HepG2 (cell line): ENCODE data around the gene PATL2. TPM values are rescaled to one million over a fixed set of nuclear protein-coding genes. Genes with fewer than 3 reads are reported as not detected.

Source experiments
- ARNT2 ChIP-seq: sonication (generic); formaldehyde crosslinking; IDR thresholded peaks from 2 replicates; pipeline ENCODE4 v1.8.0; 2022; ENCODE audit warnings: mild to moderate bottlenecking, low read depth, missing genetic modification reagents, moderate library complexity
- GLI4 ChIP-seq: sonication (generic); formaldehyde crosslinking; IDR thresholded peaks from 2 replicates; pipeline ENCODE4 v1.5.1; 2020; ENCODE audit warnings: missing genetic modification reagents, mild to moderate bottlenecking, moderate library complexity, borderline replicate concordance
- MAFK ChIP-seq, 2 experiments: IDR thresholded peaks in 1 of 2; conservative IDR thresholded peaks in 1 of 2; 2 replicates each; pipeline ENCODE4 v1.6.1; 2011; ENCODE audit warnings: improper control_type of control experiment in 2 of 2, low read length in 2 of 2
- MED1 ChIP-seq: sonication (generic); formaldehyde crosslinking; IDR thresholded peaks from 2 replicates; pipeline ENCODE4 v1.4.0; 2020; ENCODE audit warnings: missing genetic modification reagents
- NPAS2 ChIP-seq: sonication (generic); formaldehyde crosslinking; IDR thresholded peaks from 2 replicates; pipeline ENCODE4 v1.8.0; 2022; ENCODE audit warnings: mild to moderate bottlenecking, missing genetic modification reagents, borderline replicate concordance
- POLR2AphosphoS2 ChIP-seq: IDR thresholded peaks from 2 replicates; pipeline ENCODE4 v1.6.1; 2011; ENCODE audit warnings: low read depth, low read length, improper control_type of control experiment
- PRPF4 ChIP-seq: fragments of 200-400 bp; formaldehyde crosslinking; IDR thresholded peaks from 2 replicates; pipeline ENCODE4 v1.6.1; 2016; ENCODE audit warnings: low read length, low read depth; ENCODE audit not compliant: poor library complexity, severe bottlenecking
- RORA ChIP-seq: sonication (generic); formaldehyde crosslinking; IDR thresholded peaks from 2 replicates; pipeline ENCODE4 v1.5.0; 2020; ENCODE audit warnings: mild to moderate bottlenecking, missing genetic modification reagents, moderate library complexity
- THRA ChIP-seq: sonication (generic); formaldehyde crosslinking; IDR thresholded peaks from 2 replicates; pipeline ENCODE4 v1.4.0; 2020; ENCODE audit warnings: missing genetic modification reagents, borderline replicate concordance
- TIGD3 ChIP-seq: sonication (generic); formaldehyde crosslinking; IDR thresholded peaks from 2 replicates; pipeline ENCODE4 v1.5.1; 2020; ENCODE audit warnings: mild to moderate bottlenecking, missing genetic modification reagents, borderline replicate concordance
- ZNF205 ChIP-seq: IDR thresholded peaks from 2 replicates; pipeline ENCODE4 v1.6.1; 2018; ENCODE audit warnings: missing biosample characterization, missing genetic modification reagents
- ZNF30 ChIP-seq: sonication (generic); formaldehyde crosslinking; IDR thresholded peaks from 2 replicates; pipeline ENCODE4 v1.5.0; 2020; ENCODE audit warnings: mild to moderate bottlenecking, missing genetic modification reagents
- polyA plus RNA-seq, 8 experiments: library from polyadenylated mRNA; depleted of rRNA in 3 of 8; stranded (reverse) in 7 of 8; unstranded in 1 of 8; fragments of >200 nt; fragmentation: Illumina TruSeq in 4 of 8; extraction: Trizol in 4 of 8; gene quantifications; 2 replicates each; pipeline versions ENCODE4 v1.2.1 to v1.2.3, GENCODE V29; 2011 to 2016; ENCODE audit warnings: low read depth in 4 of 8, missing spikeins in 1 of 8, mixed read lengths in 1 of 8; ENCODE audit not compliant: insufficient read depth in 1 of 8
- total RNA-seq, 5 experiments: library from RNA; depleted of rRNA; stranded (reverse); fragments of >200 nt; fragmentation: Illumina TruSeq; extraction: Trizol; gene quantifications; 2 replicates each; pipeline ENCODE4 v1.2.3, GENCODE V29; 2016; ENCODE audit warnings: low read depth in 1 of 5
- TF ChIP-seq, protein P1 (sequence below): sonication (generic); formaldehyde crosslinking; IDR thresholded peaks from 2 replicates; pipeline ENCODE4 v1.4.0; 2020; ENCODE audit warnings: missing genetic modification reagents
- TF ChIP-seq, protein P2 (sequence below): sonication (generic); formaldehyde crosslinking; IDR thresholded peaks from 2 replicates; pipeline ENCODE4 v1.4.0; 2020; ENCODE audit warnings: mild to moderate bottlenecking, missing genetic modification reagents
- TF ChIP-seq, protein P3 (sequence below): sonication (generic); formaldehyde crosslinking; IDR thresholded peaks from 2 replicates; pipeline ENCODE4 v1.5.1; 2020; ENCODE audit warnings: mild to moderate bottlenecking, missing genetic modification reagents, moderate library complexity

The PATL2 gene
- total and polyA plus RNA-seq, 2 of the 13 experiments (the other 11 are each of a cell fraction or from before 2014, with no cell fraction given), result 0.15 to 0.53 TPM

DNA sequence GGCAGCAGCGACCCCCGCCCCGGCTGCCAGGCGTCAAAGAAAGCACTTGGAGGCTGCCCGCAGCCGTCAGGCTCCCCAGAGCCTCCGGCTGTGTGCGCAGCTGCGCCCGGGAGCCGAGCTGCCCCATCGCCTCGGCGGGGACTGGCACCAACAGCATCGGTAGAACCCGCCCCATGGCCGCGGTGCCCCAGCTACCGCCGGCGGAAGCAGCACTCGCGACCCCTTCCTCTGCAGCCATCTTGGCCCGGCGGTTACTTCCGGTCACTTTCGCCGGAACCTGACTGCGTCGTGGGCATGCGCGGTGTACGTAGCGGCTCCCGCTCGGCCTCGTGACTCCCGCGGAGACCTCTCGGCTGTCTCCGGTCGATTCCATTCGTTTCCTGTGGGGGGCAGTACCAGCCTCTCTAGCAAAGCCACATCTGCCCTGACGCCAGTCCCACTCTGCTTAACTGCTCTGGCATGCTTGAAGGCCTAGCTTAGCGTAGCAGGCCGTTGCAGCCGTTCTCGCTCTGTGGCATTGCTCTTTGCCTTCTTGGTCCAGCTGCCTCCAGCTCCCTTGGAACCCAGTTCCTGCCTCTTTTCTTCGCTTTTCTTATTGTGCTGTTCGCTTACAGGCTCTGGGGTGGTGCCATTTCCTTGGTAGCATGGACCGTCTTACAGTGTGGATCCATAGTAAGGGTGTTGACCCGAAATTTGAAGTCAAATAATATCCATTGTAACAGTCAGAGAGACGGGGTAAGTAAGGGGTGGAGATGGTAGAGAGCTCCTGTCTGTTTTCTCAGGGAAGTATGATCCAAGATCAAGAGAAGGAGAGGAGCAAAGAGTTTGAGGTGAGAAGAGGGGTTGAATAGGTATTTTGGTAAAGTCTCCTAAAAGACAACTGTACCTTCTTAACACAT, 47.5 kb downstream of the PATL2 start, which contains the start of gene SPG11 (continued):
- peak; percentile 65; the same call in 1 of the 2 replicates for TF ChIP-seq THRA (CRISPR knock-in tag)
- no peak for TF ChIP-seq TIGD3 (CRISPR knock-in tag)
- TF ChIP-seq ZNF205, result 0 out of 2 replicates have a peak, but pooled peaks have one; percentile 29
- peak; percentile 78 for TF ChIP-seq MED1 (CRISPR knock-in tag)
- TF ChIP-seq MAFK (conservative IDR thresholded peaks at IDR 0.05 in 1 of 2, IDR thresholded peaks at IDR 0.05 in 1 of 2; ENCODE audit: low read length in 2 of 2), result no peak
- TF ChIP-seq ZNF30 (CRISPR knock-in tag), result 0 out of 2 replicates have a peak, but pooled peaks have one; percentile 70
- TF ChIP-seq POLR2AphosphoS2, result no peak
- TF ChIP-seq PRPF4, result no peak
- TF ChIP-seq, protein P1, sequence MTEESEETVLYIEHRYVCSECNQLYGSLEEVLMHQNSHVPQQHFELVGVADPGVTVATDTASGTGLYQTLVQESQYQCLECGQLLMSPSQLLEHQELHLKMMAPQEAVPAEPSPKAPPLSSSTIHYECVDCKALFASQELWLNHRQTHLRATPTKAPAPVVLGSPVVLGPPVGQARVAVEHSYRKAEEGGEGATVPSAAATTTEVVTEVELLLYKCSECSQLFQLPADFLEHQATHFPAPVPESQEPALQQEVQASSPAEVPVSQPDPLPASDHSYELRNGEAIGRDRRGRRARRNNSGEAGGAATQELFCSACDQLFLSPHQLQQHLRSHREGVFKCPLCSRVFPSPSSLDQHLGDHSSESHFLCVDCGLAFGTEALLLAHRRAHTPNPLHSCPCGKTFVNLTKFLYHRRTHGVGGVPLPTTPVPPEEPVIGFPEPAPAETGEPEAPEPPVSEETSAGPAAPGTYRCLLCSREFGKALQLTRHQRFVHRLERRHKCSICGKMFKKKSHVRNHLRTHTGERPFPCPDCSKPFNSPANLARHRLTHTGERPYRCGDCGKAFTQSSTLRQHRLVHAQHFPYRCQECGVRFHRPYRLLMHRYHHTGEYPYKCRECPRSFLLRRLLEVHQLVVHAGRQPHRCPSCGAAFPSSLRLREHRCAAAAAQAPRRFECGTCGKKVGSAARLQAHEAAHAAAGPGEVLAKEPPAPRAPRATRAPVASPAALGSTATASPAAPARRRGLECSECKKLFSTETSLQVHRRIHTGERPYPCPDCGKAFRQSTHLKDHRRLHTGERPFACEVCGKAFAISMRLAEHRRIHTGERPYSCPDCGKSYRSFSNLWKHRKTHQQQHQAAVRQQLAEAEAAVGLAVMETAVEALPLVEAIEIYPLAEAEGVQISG (CRISPR knock-in tag), result peak; percentile 92
- peak; percentile 77; the same call in 1 of the 2 replicates for TF ChIP-seq ARNT2 (CRISPR knock-in tag)
- TF ChIP-seq, protein P2, sequence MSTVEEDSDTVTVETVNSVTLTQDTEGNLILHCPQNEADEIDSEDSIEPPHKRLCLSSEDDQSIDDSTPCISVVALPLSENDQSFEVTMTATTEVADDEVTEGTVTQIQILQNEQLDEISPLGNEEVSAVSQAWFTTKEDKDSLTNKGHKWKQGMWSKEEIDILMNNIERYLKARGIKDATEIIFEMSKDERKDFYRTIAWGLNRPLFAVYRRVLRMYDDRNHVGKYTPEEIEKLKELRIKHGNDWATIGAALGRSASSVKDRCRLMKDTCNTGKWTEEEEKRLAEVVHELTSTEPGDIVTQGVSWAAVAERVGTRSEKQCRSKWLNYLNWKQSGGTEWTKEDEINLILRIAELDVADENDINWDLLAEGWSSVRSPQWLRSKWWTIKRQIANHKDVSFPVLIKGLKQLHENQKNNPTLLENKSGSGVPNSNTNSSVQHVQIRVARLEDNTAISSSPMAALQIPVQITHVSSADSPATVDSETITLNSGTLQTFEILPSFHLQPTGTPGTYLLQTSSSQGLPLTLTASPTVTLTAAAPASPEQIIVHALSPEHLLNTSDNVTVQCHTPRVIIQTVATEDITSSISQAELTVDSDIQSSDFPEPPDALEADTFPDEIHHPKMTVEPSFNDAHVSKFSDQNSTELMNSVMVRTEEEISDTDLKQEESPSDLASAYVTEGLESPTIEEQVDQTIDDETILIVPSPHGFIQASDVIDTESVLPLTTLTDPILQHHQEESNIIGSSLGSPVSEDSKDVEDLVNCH (CRISPR knock-in tag), result no peak
- no peak; the same call in none of the 2 replicates for TF ChIP-seq GLI4
- no peak for TF ChIP-seq RORA (CRISPR knock-in tag)
- no peak; the same call in 1 of the 2 replicates for TF ChIP-seq NPAS2 (CRISPR knock-in tag)
- TF ChIP-seq, protein P3, sequence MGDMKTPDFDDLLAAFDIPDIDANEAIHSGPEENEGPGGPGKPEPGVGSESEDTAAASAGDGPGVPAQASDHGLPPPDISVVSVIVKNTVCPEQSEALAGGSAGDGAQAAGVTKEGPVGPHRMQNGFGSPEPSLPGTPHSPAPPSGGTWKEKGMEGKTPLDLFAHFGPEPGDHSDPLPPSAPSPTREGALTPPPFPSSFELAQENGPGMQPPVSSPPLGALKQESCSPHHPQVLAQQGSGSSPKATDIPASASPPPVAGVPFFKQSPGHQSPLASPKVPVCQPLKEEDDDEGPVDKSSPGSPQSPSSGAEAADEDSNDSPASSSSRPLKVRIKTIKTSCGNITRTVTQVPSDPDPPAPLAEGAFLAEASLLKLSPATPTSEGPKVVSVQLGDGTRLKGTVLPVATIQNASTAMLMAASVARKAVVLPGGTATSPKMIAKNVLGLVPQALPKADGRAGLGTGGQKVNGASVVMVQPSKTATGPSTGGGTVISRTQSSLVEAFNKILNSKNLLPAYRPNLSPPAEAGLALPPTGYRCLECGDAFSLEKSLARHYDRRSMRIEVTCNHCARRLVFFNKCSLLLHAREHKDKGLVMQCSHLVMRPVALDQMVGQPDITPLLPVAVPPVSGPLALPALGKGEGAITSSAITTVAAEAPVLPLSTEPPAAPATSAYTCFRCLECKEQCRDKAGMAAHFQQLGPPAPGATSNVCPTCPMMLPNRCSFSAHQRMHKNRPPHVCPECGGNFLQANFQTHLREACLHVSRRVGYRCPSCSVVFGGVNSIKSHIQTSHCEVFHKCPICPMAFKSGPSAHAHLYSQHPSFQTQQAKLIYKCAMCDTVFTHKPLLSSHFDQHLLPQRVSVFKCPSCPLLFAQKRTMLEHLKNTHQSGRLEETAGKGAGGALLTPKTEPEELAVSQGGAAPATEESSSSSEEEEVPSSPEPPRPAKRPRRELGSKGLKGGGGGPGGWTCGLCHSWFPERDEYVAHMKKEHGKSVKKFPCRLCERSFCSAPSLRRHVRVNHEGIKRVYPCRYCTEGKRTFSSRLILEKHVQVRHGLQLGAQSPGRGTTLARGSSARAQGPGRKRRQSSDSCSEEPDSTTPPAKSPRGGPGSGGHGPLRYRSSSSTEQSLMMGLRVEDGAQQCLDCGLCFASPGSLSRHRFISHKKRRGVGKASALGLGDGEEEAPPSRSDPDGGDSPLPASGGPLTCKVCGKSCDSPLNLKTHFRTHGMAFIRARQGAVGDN (CRISPR knock-in tag), result peak; percentile 99
